T-helper 17 cell (primary cell): ENCODE data around the gene UBE2D2. TPM values are rescaled to one million over a fixed set of nuclear protein-coding genes. Genes with fewer than 3 reads are reported as not detected.
"Not testable (repeated sequence)": the region's sequence is repeated elsewhere in the genome, so short reads cannot be mapped to it uniquely, and the experiment has no call there.

ENCODE experiments used
- ATAC-seq: fragments of 150-1000 bp; cut with Tn5 transposase; 2 replicates; pipeline ENCODE4 v1.10.0; 2021; ENCODE audit warnings: mild to moderate bottlenecking, moderate library complexity
- DNase-seq, 3 donors: peaks; one replicate each; pipeline versions ENCODE4 v3.0.0 to v3.0.0-alpha.2; 2020 to 2021
- H3K9me3 ChIP-seq: one replicate; pipeline ENCODE4 v1.7.0; 2013; ENCODE audit warnings: low read length, mild to moderate bottlenecking; ENCODE audit not compliant: control insufficient read depth, poor library complexity, severe bottlenecking
- H3K27ac Mint-ChIP-seq: one replicate; pipeline ENCODE4 v1.8.0; 2022; ENCODE audit warnings: mild to moderate bottlenecking, moderate library complexity, mixed read lengths
- H3K27me3 Mint-ChIP-seq: one replicate; pipeline ENCODE4 v1.8.0; 2022; ENCODE audit warnings: mixed read lengths
- H3K36me3 Mint-ChIP-seq: one replicate; pipeline ENCODE4 v1.8.0; 2022; ENCODE audit warnings: low read depth, mixed read lengths
- H3K4me1 Mint-ChIP-seq: one replicate; pipeline ENCODE4 v1.8.0; 2022; ENCODE audit warnings: mild to moderate bottlenecking, mixed read lengths
- H3K4me3 Mint-ChIP-seq: one replicate; pipeline ENCODE4 v1.8.0; 2022; ENCODE audit warnings: mild to moderate bottlenecking, moderate library complexity, mixed read lengths
- total RNA-seq, 4 donors: library from RNA in 2 of 4; stranded (reverse) in 2 of 4; gene quantifications; one replicate each; pipeline ENCODE4 v1.2.3 and lab custom pipeline; 2022 to 2026

Gene UBE2D2
- total RNA-seq, 2 donors from 2014 or later = 153 to 165 TPM

GRCh38 chr5:139611703-139612584 is 50.8 kb downstream of the UBE2D2 start:
- no peaks in the 10 kb centered on the region for H3K27me3 Mint-ChIP-seq
- no peak for DNase-seq
- no peak for ATAC-seq

GRCh38 chr5:139619861-139620260 is 58.7 kb downstream of the UBE2D2 start:
- Mint-ChIP-seq H3K4me3 (no peak overlapping the region), H3K36me3 (peaks cover 4% of the 10 kb centered on the region), H3K27me3 (no peaks in the 10 kb centered on the region), H3K27ac (no peak overlapping the region), H3K4me1 (peaks cover 10% of the 10 kb centered on the region)
- ATAC-seq = no peak
- H3K9me3 ChIP-seq = no peaks in the 10 kb centered on the region
- no peak for DNase-seq

More at GRCh38 chr5:139611703-139612584, 50.8 kb downstream of the UBE2D2 start:
- H3K9me3 ChIP-seq = no peaks in the 10 kb centered on the region
- H3K36me3 Mint-ChIP-seq = no peaks in the 10 kb centered on the region
- H3K27ac Mint-ChIP-seq = peak overlapping the region; percentile 6
- peaks cover 17% of the 10 kb centered on the region for H3K4me1 Mint-ChIP-seq
- no peak overlapping the region for H3K4me3 Mint-ChIP-seq

- not testable (repeated sequence) for H3K4me3 Mint-ChIP-seq, H3K36me3 Mint-ChIP-seq, H3K9me3 ChIP-seq, H3K4me1 Mint-ChIP-seq, H3K27me3 Mint-ChIP-seq, ATAC-seq, DNase-seq, H3K27ac Mint-ChIP-seq
These were observed 64.3 kb downstream of the UBE2D2 start for GRCh38 chr5:139625398-139625797.

- peak overlapping the region; percentile 56 for H3K27ac Mint-ChIP-seq
- no peak for ATAC-seq
These were observed 69.7 kb downstream of the UBE2D2 start for GRCh38 chr5:139630855-139631254.

GRCh38 chr5:139631520-139632165 is 70.5 kb downstream of the UBE2D2 start:
- no peak for ATAC-seq
- no peak overlapping the region for H3K4me3 Mint-ChIP-seq
- no peaks in the 10 kb centered on the region for H3K9me3 ChIP-seq
- H3K36me3 Mint-ChIP-seq = peaks cover 3% of the 10 kb centered on the region
- peak overlapping the region; percentile 56 for H3K27ac Mint-ChIP-seq
- H3K4me1 Mint-ChIP-seq = peaks cover 25% of the 10 kb centered on the region
- no peak for DNase-seq
- H3K27me3 Mint-ChIP-seq = no peaks in the 10 kb centered on the region

More at GRCh38 chr5:139630855-139631254, 69.7 kb downstream of the UBE2D2 start:
- peaks cover 17% of the 10 kb centered on the region for H3K4me1 Mint-ChIP-seq
- H3K9me3 ChIP-seq = no peaks in the 10 kb centered on the region
- H3K36me3 Mint-ChIP-seq = peaks cover 3% of the 10 kb centered on the region
- no peak overlapping the region for H3K4me3 Mint-ChIP-seq
- no peak for DNase-seq
- H3K27me3 Mint-ChIP-seq = no peaks in the 10 kb centered on the region

- DNase-seq (peak; percentile 35 to 51 (median 48)), ATAC-seq (peak; percentile 50)
- Mint-ChIP-seq H3K27ac (peak overlapping the region; percentile 90), H3K4me3 (no peak overlapping the region), H3K36me3 (peaks cover 3% of the 10 kb centered on the region), H3K27me3 (no peaks in the 10 kb centered on the region), H3K4me1 (peaks cover 29% of the 10 kb centered on the region)
- H3K9me3 ChIP-seq = no peaks in the 10 kb centered on the region
These were observed 72.3 kb downstream of the UBE2D2 start for GRCh38 chr5:139633295-139634027.

GRCh38 chr5:139634028-139634325 is 72.8 kb downstream of the UBE2D2 start:
- no peaks in the 10 kb centered on the region for H3K9me3 ChIP-seq
- Mint-ChIP-seq H3K36me3 (peaks cover 3% of the 10 kb centered on the region), H3K4me1 (peaks cover 29% of the 10 kb centered on the region), H3K4me3 (no peak overlapping the region), H3K27ac (peak overlapping the region; percentile 90), H3K27me3 (no peaks in the 10 kb centered on the region)
- DNase-seq (no peak), ATAC-seq (no peak)

- Mint-ChIP-seq H3K4me1 (peaks cover 31% of the 10 kb centered on the region), H3K4me3 (peak overlapping the region; percentile 33), H3K27me3 (no peaks in the 10 kb centered on the region), H3K27ac (peak overlapping the region; percentile 90), H3K36me3 (peaks cover 3% of the 10 kb centered on the region)
- no peak for ATAC-seq
- DNase-seq = no peak
- H3K9me3 ChIP-seq = no peaks in the 10 kb centered on the region
These were observed 73.4 kb downstream of the UBE2D2 start for GRCh38 chr5:139634541-139634940.

- Mint-ChIP-seq H3K27ac (peak overlapping the region; percentile 90), H3K4me1 (peaks cover 32% of the 10 kb centered on the region), H3K4me3 (no peak overlapping the region), H3K36me3 (peaks cover 3% of the 10 kb centered on the region), H3K27me3 (no peaks in the 10 kb centered on the region)
- ATAC-seq (no peak), DNase-seq (no peak)
- H3K9me3 ChIP-seq = no peaks in the 10 kb centered on the region
These were observed 74.1 kb downstream of the UBE2D2 start for GRCh38 chr5:139635191-139635590.

GRCh38 chr5:139635606-139636206 is 74.6 kb downstream of the UBE2D2 start:
- peak; percentile 12 for ATAC-seq
- no peak for DNase-seq
- Mint-ChIP-seq H3K4me1 (peaks cover 32% of the 10 kb centered on the region), H3K27ac (peak overlapping the region; percentile 90), H3K4me3 (peak overlapping the region; percentile 76), H3K27me3 (no peaks in the 10 kb centered on the region), H3K36me3 (peaks cover 3% of the 10 kb centered on the region)
- H3K9me3 ChIP-seq = no peaks in the 10 kb centered on the region

GRCh38 chr5:139636207-139636792 is 75.2 kb downstream of the UBE2D2 start:
- ATAC-seq = peak; percentile 84
- Mint-ChIP-seq H3K4me3 (peak overlapping the region; percentile 76), H3K27me3 (no peaks in the 10 kb centered on the region)

GRCh38 chr5:139636975-139637408 is 75.9 kb downstream of the UBE2D2 start:
- H3K36me3 Mint-ChIP-seq = peaks cover 3% of the 10 kb centered on the region
- peaks cover 34% of the 10 kb centered on the region for H3K4me1 Mint-ChIP-seq
- peak overlapping the region; percentile 90 for H3K27ac Mint-ChIP-seq
- DNase-seq (no peak), ATAC-seq (peak; percentile 24)
- no peaks in the 10 kb centered on the region for H3K9me3 ChIP-seq
- no peaks in the 10 kb centered on the region for H3K27me3 Mint-ChIP-seq
- peak overlapping the region; percentile 76 for H3K4me3 Mint-ChIP-seq

More at GRCh38 chr5:139636207-139636792, 75.2 kb downstream of the UBE2D2 start:
- H3K27ac Mint-ChIP-seq = peak overlapping the region; percentile 90
- H3K9me3 ChIP-seq = no peaks in the 10 kb centered on the region
- peaks cover 3% of the 10 kb centered on the region for H3K36me3 Mint-ChIP-seq
- H3K4me1 Mint-ChIP-seq = peaks cover 32% of the 10 kb centered on the region
- peak in 1 of 3 donors; percentile 56 for DNase-seq
